RWPE1 (cell line): Measurements from ENCODE around the gene KCTD11.
A peak's percentile ranks its signal among the peaks of the same experiment; 100 is the strongest.

Experiments used
- CTCF ChIA-PET: fragments of 350-600 bp; sonication (Branson Sonifier 250); formaldehyde crosslinking; extraction: SDS; loops from one replicate; lab custom pipeline; 2021; lab: Yijun Ruan, JAX
- POLR2A ChIA-PET: fragments of 400-600 bp; formaldehyde crosslinking; extraction: SDS; loops from one replicate; lab custom pipeline; 2020; ENCODE audit warnings: antibody characterized with exemption; ENCODE audit not compliant: low non-redundant PET; lab: Yijun Ruan, JAX
- DNase-seq: peaks from one replicate; pipeline ENCODE4 v3.0.0; 2012; ENCODE audit warnings: low spot score
- H3K27ac ChIP-seq: fragments of 450-650 bp; 2 replicates; pipeline ENCODE4 v1.5.1; 2017
- TF ChIP-seq, protein P1 (sequence below): fragments of 450-650 bp; conservative IDR thresholded peaks from 2 replicates; pipeline ENCODE4 v1.5.1; 2017; ENCODE audit warnings: low read depth, mild to moderate bottlenecking

The KCTD11 gene

DNA sequence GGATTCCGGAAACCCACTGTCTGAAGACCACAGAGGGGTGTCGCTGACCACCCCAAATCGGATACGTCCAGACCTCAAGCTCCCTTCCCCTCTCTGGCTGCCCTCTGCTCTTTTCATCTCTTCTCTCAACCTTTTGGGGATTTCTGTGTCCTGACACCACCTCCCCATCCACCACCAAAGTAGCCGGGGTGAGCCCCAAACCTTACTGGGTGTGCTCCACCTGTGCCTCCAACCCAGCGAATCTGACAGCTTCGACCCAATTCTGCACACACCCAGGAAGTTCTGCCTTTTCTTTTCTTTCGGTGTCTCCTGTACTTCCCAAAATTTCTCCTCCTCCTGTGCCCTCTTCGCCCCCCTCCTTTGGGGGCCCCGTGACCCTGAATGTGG lies 534 bp downstream of the KCTD11 start:
- no peak for DNase-seq
- ChIA-PET CTCF (interaction anchor here (0.7 kb wide), 1 partner anchor 183 kb away, joined by 5 read pairs; no protein-coding TSS in a partner anchor), POLR2A (interaction anchor here (0.6 kb wide), 1 partner anchor 26 kb away, joined by 4 read pairs; no protein-coding TSS in a partner anchor)
- peak overlapping the region; percentile 100 for H3K27ac ChIP-seq
- TF ChIP-seq, protein P1, sequence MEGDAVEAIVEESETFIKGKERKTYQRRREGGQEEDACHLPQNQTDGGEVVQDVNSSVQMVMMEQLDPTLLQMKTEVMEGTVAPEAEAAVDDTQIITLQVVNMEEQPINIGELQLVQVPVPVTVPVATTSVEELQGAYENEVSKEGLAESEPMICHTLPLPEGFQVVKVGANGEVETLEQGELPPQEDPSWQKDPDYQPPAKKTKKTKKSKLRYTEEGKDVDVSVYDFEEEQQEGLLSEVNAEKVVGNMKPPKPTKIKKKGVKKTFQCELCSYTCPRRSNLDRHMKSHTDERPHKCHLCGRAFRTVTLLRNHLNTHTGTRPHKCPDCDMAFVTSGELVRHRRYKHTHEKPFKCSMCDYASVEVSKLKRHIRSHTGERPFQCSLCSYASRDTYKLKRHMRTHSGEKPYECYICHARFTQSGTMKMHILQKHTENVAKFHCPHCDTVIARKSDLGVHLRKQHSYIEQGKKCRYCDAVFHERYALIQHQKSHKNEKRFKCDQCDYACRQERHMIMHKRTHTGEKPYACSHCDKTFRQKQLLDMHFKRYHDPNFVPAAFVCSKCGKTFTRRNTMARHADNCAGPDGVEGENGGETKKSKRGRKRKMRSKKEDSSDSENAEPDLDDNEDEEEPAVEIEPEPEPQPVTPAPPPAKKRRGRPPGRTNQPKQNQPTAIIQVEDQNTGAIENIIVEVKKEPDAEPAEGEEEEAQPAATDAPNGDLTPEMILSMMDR: peak; percentile 75

DNA sequence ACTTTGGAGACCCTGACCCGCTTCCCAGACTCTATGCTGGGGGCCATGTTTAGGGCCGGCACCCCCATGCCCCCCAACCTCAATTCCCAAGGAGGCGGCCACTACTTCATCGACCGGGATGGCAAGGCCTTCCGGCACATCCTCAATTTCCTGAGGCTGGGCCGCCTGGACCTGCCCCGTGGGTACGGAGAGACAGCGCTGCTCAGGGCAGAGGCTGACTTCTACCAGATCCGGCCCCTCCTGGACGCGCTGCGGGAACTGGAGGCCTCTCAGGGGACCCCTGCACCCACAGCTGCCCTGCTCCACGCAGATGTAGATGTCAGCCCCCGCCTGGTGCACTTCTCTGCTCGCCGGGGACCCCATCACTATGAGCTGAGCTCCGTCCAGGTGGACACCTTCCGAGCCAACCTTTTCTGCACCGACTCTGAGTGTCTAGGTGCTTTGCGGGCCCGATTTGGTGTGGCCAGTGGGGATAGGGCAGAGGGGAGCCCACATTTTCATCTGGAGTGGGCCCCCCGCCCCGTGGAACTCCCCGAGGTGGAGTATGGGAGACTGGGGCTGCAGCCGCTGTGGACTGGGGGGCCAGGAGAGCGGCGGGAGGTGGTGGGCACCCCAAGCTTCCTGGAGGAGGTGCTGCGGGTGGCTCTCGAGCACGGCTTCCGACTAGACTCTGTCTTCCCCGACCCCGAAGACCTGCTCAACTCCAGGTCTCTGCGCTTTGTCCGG lies 1.1 kb downstream of the KCTD11 start:
- peak overlapping the region; percentile 100 for H3K27ac ChIP-seq
- CTCF ChIA-PET: interaction anchor here (0.6 to 0.7 kb wide), 2 partner anchors 34 to 183 kb away, joined by 3 to 5 read pairs; no protein-coding TSS in a partner anchor
- POLR2A ChIA-PET: interaction anchor here (0.8 kb wide), 1 partner anchor 51 kb away, joined by 3 read pairs; the partner anchor contains the start of gene TMEM256
- TF ChIP-seq, protein P1: no peak
- DNase-seq: no peak

DNA sequence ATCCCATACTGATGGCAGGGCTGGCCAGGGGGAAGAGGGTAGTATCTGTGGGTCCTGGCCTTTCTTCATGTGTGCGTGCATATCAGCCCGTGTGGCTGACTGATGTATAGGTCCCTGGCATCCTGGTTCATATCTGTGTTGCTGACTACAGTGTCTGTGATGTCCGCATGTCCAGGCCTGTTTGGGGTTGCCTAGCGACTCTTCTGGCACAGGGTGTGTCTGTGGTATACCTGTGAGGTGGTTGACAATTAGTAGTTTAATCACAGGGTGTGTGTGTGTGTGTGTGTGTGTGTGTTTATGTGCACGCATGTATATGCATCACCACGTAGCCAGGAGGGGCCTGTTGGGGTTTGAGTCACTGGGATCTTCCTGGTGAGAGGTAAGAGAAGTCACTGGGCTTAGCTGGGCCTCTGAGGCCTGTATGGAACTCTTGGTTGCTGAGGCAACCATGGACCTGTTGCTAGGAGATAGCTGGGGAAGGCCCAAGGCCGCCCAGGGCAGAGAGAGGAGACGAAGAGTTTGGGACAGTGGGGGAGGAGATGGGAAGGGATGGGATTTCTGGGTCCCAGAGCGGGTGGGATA lies 2.4 kb downstream of the KCTD11 start:
- ChIA-PET CTCF (interaction anchor here (0.6 to 1.7 kb wide), 3 partner anchors 17 to 46 kb away, joined by 5 to 6 read pairs (median 5); no protein-coding TSS in a partner anchor), POLR2A (interaction anchor here (0.5 to 1.2 kb wide), 4 partner anchors 18 to 233 kb away, joined by 3 to 6 read pairs (median 3); partner anchors contain the start of genes PLSCR3 and TNK1)
- DNase-seq: peak; percentile 90

DNA sequence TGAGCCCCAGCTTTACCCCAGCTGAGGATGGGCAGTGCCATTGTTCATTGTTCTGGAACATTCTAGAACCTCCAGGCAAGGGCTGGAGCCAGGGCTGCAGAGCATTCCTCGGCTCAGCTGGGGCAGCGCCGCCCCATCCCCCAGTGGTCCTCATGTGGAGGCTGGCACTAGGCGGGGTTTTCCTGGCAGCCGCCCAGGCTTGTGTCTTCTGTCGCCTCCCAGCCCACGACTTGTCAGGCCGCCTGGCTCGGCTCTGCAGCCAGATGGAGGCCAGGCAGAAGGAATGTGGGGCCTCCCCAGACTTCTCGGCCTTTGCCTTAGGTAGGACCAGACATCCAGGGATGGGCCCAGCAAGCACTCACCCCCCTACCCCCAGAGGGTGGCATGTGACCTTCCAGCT lies 3.1 kb downstream of the KCTD11 start, which contains the start of gene TMEM95:
Gene TMEM95 (plus strand): TSS at position 104 of the 400 bp plus-strand sequence. CDS start 49 bp downstream, at position 153.
- CTCF ChIA-PET: interaction anchor here (0.6 to 1.7 kb wide), 7 partner anchors 13 to 128 kb away, joined by 3 to 5 read pairs (median 4); partner anchors contain the start of gene SPEM1
- POLR2A ChIA-PET: interaction anchor here (0.5 to 1.2 kb wide), 7 partner anchors 13 to 232 kb away, joined by 3 to 6 read pairs (median 3); partner anchors contain the start of genes PLSCR3 and TNK1
- DNase-seq: no peak
- TF ChIP-seq, protein P1: no peak
- H3K27ac ChIP-seq: peak within 1 kb of the TSS; percentile 100

More for the DNA sequence above, 2.4 kb downstream of the KCTD11 start:
- TF ChIP-seq, protein P1: no peak
- H3K27ac ChIP-seq: peak overlapping the region; percentile 100

DNA sequence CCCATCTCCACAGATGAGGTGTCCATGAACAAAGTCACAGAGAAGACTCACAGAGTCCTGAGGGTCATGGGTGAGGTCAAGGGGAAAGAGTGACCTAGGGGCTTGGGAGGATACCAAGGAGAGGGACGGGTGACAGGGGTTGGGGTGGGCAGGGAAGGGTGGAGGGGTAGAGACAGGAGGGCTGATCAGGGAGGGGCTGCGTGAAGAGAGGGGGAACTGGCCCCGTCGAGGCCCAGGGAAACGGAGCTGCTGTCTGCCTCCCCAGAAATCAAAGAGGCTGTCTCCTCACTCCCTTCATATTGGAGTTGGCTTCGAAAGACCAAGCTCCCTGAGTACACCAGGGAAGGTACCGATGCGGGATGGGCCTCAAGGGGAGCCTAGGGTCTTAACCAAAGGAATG lies 3.6 kb downstream of the KCTD11 start:
- POLR2A ChIA-PET: interaction anchor here (0.5 to 1.3 kb wide), 5 partner anchors 13 to 205 kb away, joined by 3 to 5 read pairs (median 3); partner anchors contain the start of gene PLSCR3

More for the DNA sequence above, 3.6 kb downstream of the KCTD11 start:
- CTCF ChIA-PET: interaction anchor here (0.6 to 1.7 kb wide), 10 partner anchors 12 to 128 kb away, joined by 3 to 5 read pairs (median 4); partner anchors contain the start of genes SPEM1, TMEM256 and TNK1
- TF ChIP-seq, protein P1: no peak
- H3K27ac ChIP-seq: peak overlapping the region; percentile 100
- DNase-seq: no peak
